Left hindlimb (tissue), 1 donor: ENCODE data around the gene ALDH7A1.
"Not testable (repeated sequence)": the region's sequence is repeated elsewhere in the genome, so short reads cannot be mapped to it uniquely, and the experiment has no call there.

Source experiments
- DNase-seq: peaks from one replicate; pipeline ENCODE4 v3.0.0-alpha.2; 2018

The ALDH7A1 gene

GRCh38 chr5:126531543-126532120 lies 63.4 kb downstream of the ALDH7A1 start:
- DNase-seq, result no peak

GRCh38 chr5:126527892-126528291 lies 67.1 kb downstream of the ALDH7A1 start:
- DNase-seq, result no peak

GRCh38 chr5:126527158-126527557 lies 67.9 kb downstream of the ALDH7A1 start:
- no peak for DNase-seq

- no peak for DNase-seq
Measured at GRCh38 chr5:126526493-126526892, 68.5 kb downstream of the ALDH7A1 start.

GRCh38 chr5:126525630-126526245 lies 69.3 kb downstream of the ALDH7A1 start:
- DNase-seq, result no peak

GRCh38 chr5:126523818-126524510 lies 71.1 kb downstream of the ALDH7A1 start:
- DNase-seq, result no peak

GRCh38 chr5:126521130-126521529 lies 73.9 kb downstream of the ALDH7A1 start:
- no peak for DNase-seq

GRCh38 chr5:126520593-126520953 lies 74.4 kb downstream of the ALDH7A1 start:
- DNase-seq, result no peak

GRCh38 chr5:126519637-126520592 lies 75.1 kb downstream of the ALDH7A1 start:
- DNase-seq, result no peak

- not testable (repeated sequence) for DNase-seq
Measured at GRCh38 chr5:126519223-126519622, 75.8 kb downstream of the ALDH7A1 start.

- no peak for DNase-seq
Measured at GRCh38 chr5:126516852-126517251, 78.2 kb downstream of the ALDH7A1 start.

GRCh38 chr5:126516133-126516532 lies 78.9 kb downstream of the ALDH7A1 start:
- no peak for DNase-seq

GRCh38 chr5:126515337-126515736 lies 79.7 kb downstream of the ALDH7A1 start:
- DNase-seq, result no peak

- no peak for DNase-seq
Measured at GRCh38 chr5:126514558-126515141, 80.4 kb downstream of the ALDH7A1 start.

- DNase-seq, result no peak
Measured at GRCh38 chr5:126514131-126514557, 80.9 kb downstream of the ALDH7A1 start.

- no peak for DNase-seq
Measured at GRCh38 chr5:126513703-126514102, 81.3 kb downstream of the ALDH7A1 start.

GRCh38 chr5:126513302-126513701 lies 81.7 kb downstream of the ALDH7A1 start:
- no peak for DNase-seq

GRCh38 chr5:126512451-126512850 lies 82.6 kb downstream of the ALDH7A1 start:
- DNase-seq, result no peak

GRCh38 chr5:126511961-126512360 lies 83.1 kb downstream of the ALDH7A1 start:
- no peak for DNase-seq

- DNase-seq, result no peak
Measured at GRCh38 chr5:126509339-126509738, 85.7 kb downstream of the ALDH7A1 start.

- no peak for DNase-seq
Measured at GRCh38 chr5:126508962-126509279, 86.1 kb downstream of the ALDH7A1 start.

- DNase-seq, result no peak
Measured at GRCh38 chr5:126508251-126508961, 86.6 kb downstream of the ALDH7A1 start.
